Stimulated activated CD4-positive, alpha-beta T cell treated with anti-CD3 and anti-CD28 coated beads, TNF-alpha, amount 100 ng/mL, for 48 hours (primary cell): ENCODE results near the gene HCK.
"Not testable (repeated sequence)": the region's sequence is repeated elsewhere in the genome, so short reads cannot be mapped to it uniquely, and the experiment has no call there.

ENCODE experiments used
- DNase-seq, 3 donors: peaks; one replicate each; pipeline ENCODE4 v3.0.0-alpha.2; 2020; ENCODE audit warnings: low read depth in 3 of 3

The HCK gene

DNA sequence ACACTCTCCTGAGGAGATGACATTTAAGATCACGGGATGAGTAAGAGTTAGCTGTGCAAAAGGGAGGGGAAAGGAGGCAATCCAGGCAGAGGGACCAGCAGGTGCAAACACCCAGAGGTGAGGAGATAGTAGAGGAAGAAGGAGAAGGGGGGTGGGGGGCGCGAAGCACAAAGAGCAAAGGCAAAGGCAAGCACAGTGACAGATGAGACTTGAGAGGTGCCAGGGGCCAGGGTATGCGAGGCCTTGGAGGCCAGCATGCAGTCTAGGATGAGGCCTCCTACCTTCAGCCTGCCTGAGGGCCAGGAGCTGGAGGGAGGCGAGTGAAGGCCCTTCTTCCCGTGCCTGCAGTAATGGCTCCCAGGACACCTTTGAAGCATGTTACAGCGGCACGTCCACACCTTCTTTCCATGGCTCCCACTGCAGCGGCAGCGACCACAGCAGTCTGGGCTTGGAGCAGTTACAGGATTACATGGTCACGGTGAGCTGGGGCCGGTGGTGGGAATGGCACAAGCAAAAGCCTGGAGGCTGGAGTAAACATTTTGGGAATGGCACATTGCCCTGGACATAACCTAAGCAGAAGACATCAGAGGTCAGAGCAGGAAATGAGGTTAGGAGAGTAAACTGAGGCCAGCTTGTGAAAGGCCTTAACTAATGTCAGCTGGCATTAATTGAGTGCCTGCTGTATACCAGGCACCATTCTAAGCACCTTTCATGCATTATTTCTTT lies 23.2 kb upstream of the HCK start:
- DNase-seq, result no peak

DNA sequence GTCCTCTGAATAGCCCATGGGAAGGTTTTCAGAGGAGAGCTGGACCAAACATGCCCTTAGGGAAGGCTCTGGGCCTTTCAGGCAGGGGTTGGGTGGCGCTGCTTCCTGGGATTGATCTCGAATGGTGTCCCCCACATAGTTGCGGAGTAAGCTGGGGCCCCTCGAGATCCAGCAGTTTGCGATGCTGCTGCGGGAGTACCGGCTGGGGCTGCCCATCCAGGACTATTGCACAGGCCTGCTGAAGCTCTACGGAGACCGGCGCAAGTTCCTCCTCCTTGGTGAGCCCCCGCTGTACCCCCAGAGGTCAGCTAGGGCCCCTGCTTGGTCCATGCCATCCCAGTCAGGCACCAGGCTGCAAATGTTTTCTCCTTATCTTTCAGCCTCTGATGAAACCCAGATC lies 22.5 kb upstream of the HCK start:
- DNase-seq, result no peak

DNA sequence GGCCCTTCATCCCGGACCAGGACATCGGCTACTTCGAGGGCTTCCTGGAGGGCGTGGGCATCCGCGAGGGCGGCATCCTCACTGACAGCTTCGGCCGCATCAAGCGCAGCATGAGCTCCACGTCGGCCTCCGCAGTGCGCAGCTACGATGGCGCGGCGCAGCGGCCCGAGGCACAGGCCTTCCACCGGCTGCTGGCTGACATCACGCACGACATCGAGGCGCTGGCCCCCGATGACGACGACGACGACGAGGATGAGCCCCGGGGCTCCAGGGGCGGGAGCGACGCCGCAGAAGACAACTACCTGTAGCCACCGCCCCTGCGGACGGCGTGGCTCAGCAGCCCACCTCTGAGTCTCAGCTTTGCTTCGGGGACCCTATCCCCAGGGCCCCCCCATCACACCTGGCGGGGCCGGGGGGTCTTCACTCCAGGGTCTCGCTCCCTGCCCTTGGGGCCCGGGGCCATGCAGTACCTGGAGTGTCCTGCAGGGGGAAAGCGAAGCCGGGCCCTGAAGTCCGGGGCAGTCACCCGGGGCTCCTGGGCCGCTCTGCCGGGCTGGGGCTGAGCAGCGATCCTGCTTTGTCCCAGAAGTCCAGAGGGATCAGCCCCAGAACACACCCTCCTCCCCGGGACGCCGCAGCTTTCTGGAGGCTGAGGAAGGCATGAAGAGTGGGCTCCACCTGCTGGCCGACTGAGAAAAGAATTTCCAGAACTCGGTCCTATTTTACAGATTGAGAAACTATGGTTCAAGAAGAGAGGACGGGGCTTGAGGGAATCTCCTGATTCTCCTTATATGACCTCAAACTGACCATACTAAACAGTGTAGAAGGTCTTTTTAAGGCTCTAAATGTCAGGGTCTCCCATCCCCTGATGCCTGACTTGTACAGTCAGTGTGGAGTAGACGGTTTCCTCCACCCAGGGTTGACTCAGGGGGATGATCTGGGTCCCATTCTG lies 20.8 kb upstream of the HCK start:
- DNase-seq, result peak; percentile 10 to 55 (median 23)

DNA sequence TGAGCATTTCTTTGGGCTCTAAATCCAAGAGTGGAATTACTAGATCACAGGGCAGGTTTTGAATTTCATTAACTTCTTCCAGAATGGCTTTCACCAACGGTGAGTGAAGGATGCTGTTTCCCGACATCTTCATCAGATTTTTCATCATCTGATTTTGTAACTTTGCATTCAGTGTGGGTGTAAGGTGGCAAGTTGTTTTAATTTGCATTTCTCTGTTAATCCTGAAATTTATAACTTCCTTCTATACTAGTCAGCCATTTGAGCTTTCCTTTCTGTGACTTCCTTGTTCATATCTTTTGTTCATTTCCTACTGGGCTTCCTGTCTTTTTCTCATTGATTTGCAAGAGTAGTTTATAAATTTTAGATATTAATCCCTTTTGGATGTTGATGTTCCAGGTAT lies 18.7 kb upstream of the HCK start:
- no peak for DNase-seq

DNA sequence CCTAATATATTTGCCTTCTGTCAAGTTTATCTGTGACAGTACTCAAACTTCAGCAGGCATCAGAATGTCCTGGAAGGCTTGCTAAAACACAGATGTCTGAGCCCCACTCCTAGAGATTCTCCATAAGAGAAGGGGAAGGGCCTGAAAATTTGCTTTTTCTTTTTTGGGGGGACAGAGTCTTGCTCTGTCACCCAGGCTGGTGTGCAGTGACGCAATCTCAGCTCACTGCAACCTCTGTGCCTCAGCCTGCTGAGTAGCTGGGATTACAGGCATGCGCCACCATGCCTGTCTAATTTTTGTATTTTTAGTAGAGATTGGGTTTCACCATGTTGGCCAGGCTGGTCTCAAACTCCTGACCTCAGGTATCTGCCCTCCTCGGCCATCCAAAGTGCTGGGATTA lies 18.3 kb upstream of the HCK start:
- not testable (repeated sequence) for DNase-seq

DNA sequence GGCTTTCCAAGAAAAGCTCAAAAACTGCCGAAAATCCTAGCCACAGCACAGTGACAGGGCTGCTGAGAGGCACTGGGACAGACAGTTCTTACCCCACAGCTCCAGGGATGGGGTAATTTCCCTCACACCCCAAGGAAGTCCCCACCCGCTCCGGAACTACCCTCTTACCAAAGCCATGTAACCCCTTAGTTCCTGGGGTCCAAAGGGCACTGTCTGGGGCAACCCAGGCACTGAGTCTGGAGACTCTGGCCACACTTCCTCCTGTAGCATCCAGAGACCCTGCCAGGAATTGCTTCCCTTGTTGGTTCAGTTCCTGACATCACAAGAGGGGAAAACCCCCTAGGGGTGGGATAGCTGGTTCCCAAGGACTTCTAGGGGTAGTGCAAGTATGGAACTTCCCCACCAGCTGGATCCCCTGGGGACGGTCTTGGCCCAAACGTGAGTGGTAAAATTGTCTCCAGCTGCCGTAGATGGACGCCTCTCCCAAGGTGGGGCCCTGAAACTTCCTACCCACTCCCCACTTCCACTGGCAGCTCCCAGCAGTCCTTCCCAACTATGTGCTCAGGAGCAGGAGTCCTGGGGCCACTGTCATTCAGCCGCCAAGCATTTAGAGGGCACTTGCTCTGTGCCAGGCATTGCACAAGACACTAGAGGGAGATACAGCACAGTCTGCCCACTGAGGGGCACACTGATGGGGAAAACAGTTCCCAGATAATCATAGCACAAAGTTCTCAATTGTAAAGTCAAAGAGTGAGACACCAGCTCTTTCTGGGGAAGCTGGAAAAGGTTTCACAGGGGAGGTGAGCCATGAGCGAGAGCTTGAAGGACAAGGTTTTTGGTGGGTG lies 17.2 kb upstream of the HCK start:
- DNase-seq, result no peak

DNA sequence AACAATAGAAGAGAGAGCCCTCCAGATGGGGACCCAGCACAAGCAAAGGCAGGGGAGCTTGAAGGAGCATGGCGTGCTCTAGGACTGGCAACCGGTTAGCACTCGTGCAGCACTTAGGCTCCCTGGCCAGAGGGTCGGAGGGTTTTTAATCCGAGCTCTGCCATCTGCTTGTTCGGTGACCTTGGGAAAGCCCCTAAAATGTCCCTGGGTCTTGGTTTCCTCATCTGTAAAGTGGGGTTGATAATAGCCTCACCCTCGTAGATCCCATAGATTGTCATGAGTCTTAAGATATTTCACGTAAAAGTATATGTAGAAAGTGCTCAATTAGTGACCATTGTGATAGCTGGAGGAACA lies 16.6 kb upstream of the HCK start:
- no peak for DNase-seq

DNA sequence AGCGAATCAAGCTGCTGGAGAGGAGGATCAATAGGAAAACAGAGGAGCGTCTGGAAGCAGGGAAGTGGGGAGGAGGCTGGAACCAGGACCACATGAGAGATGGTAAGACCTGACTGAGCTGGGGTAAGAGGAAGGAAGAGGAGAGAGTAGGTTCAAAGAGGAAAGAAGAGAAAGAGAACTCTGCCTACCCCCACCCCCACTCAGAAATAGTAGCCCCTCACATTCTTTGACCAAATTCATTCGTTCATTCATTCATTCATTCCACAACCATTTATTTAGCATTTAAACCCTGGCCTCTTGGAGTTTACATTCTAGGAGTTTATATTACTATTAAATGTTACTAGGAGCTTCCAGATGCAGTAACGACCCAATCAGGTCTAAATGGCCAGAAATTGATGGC lies 15.8 kb upstream of the HCK start:
- no peak for DNase-seq

DNA sequence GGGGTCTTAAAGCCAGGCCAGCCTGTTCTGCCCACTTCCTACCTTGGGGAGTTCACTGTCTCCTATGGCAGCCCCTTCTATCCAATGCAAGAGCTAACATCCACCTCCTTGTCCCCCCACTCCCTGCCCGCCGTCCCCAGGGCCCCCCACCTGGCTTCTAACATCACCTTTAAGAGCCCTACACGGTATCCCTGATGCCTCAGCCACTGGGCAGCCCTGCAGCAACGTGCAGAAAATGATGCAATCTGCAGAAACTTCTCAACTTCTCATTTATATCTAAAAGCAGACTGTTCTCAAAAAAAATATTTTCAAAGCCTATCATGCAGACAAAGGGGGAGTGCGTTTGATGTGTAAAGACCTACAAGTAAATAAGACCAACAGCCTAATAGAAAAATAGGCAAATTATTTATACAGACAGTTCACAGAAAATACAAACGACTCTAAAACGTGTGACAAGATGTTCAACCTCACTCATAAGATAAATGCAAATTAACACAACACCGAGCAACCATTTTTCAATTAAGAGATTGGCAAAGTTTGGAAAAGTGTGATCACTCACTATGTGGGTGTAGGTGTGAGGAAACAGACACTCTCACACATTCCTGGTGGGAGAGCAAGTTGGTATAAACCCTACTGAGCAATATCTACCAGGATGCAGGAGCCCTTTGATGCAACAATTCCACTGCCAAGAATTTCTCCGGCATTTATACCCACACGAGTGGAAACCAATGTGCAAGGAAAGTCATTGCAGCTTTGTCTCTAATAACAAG lies 15.1 kb upstream of the HCK start:
- DNase-seq, result no peak

DNA sequence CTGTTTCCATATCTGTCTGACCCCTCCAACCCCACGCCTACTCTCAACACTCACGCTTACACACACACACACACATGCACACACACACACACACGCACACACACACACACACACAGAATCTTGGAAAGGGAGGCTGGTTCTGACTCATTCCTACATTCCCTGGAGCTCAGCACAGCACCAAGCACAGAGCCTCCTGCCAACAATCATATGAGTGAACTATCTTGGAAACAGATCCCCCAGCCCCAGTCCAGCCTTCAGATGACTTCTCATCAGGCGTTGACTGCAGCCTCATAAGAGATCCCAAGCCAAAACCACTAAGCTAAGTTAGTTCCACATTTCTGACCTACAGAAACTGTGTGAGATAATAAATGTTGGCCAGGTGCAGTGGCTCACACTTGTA lies 14.1 kb upstream of the HCK start:
- DNase-seq, result no peak

DNA sequence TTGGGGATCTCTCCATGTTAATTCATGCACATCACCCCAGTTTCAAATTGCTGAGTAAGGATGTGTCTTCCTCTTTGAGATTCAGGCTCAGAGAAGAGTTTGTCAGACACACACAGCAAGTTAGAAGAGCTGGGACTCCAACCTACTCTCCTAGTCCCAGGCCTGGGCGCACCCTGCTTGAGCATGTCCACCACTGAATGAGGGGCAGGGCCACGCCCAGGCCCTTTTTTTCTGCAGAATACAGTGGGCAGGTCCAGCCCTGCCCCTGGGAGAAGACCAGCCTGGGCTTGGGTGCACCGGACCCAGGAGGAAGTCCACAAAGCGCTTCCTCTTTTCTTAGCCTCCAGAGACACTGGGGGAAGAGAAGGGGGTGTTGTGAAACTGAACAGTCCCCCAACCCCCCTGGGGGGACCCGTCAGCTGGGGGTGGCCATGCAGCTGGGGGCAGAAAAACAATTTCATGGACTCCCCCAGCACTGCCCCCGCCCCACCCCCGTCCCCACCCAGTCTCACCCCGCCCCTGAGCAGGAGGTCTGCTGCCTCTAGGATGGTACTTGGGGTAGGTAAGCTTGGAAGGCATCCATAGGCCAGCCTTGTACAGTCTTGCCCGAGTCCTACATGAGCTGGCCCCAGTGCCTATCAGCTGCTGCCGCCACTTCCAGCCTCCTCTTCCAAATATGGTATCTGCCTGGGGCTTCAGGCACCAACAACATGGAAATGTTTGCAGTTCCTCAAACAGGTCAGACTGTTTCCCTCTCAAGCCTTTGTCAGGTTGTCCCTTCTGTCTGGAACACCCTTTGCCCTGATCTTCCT lies 11.7 kb upstream of the HCK start:
- no peak for DNase-seq

DNA sequence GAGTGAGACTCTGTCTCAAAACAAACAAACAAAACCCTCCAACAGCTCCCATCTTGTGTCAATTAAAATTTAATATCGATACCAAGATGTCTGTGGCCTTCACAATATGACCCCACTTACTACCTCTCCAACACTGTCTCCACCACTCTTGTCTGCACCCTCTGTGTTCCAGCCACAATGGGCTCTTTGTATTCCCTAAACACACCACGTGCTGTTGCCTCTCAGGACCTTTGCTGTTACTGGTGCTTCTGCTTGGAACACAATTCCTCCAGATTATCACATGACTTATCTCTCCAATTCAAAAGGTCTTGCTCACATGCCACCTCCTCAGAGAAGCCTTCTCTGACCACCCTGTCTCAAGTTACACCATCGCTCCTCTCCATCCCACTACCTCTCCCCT lies 6.0 kb upstream of the HCK start:
- DNase-seq, result no peak

DNA sequence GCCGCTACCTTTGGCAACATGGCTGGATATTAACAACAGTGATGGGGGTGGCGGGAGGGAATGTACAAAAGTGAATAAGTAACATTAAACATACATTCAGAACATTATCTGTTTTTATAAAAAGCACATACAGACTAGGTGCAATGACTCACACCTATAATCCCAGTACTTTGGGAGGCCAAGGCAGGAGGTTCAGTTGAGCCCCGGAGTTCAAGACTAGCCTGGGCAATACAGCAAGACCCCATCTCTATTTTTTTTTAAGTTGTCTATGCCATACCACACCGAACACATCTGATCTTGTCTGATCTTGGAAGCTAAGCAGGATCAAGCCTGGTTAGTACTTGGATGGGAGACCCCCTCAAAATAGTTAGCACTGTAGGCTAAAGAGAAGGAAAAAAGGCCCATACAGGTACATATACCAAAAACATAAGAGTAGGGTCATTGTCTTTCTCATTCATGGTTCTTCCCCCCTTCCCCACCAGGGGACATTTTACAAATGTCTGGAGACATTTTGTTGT lies 1.7 kb upstream of the HCK start:
- no peak for DNase-seq

DNA sequence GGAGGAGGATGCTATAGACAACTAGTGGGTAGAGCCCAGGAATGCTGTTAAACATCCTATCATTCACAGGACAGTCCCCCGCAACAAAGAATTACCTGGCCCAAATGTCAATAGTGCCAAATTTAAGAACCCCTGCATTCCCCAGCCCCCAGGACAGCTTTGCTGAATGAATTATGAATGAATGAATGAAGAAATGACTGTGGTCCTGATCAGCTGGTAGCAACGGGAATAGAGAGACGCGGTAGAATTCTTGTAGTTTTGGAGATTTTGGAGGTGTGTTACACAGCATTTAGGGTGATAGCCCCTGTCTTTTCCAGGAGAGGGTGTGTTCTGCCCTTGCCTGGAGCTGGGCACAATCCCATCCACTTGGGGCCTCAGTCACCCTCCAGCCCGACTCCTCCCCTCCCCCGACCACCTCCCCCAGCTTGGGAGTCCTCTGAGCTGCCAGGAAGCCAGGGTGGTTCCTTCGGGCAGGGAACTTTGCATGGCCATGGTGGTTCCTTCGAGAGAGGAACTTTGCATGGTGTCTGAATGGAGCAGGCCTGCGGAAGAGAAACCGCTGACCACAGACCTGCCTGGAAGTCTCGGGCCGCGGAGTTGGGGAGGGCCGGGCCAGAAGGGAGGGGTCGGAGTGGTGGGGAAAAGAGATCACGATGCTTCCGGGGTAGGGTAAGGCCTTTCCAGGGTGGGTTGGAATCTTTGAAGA lies 1.0 kb upstream of the HCK start:
- no peak for DNase-seq

DNA sequence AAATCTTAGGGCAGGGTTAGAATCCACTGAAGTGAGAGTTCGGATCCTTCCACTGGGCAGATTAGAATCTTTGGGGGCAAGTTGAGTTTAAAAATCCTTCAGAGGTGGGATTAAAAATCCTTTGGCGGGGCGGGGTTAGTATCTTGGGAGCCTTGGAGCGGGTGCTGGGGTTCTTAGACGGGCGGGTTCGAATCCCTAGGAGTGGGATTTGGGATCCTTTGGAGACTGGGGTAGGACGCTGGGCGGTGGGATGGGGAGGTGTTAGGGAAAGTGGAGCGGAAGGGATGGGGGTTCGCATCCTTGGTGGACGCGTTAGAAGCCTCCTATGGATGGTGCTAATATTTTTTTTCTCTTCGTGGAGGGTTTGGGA lies 337 bp upstream of the HCK start:
- DNase-seq, result no peak

DNA sequence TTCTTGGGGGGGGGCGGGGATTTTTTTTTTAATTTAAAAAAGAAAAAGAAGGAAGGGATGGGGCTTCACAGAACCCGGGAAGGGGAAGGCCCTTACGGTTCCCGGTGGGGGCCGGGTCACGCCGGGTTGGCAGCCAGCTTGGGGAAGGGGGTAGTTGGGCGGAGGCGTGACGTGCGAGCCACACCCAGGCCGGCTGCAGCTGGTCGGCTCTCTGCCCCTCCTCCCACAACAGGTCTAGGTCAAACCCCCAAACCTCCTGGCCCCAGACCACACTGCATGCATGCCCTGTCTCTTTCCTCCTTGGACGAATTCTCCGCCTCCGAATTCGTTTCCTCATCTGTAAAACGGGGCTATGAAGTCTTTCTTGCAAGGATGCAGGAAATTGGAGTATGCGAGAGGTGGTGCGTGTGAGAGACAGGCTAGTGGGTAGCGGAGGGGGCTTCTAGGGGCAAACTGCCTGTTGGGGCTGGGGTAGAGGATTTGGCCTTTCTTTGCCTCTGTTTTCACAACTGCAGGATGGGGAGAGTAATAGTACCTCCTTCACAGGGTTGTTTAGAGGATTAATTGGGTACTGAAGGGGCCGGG lies 828 bp downstream of the HCK start:
- DNase-seq, result no peak

DNA sequence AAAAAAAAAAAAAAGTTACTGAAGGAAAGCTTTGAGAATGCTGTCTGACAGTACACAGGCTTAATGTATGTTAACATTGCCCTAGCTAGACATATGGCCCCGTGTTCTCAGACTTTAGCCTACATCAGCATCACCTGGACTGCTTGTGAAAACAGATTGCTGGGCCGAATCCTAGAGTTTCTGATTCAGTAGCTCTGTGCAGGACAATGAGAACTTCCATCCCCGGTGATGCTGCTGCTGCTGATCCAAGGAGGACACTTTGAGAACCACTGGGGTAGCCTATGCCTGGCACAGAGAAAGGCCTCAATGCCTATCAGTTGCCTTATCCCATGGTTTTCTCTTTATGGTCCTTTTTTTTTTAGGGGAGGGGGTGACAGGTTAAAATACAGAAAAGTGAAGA lies 1.6 kb downstream of the HCK start:
- DNase-seq, result no peak

DNA sequence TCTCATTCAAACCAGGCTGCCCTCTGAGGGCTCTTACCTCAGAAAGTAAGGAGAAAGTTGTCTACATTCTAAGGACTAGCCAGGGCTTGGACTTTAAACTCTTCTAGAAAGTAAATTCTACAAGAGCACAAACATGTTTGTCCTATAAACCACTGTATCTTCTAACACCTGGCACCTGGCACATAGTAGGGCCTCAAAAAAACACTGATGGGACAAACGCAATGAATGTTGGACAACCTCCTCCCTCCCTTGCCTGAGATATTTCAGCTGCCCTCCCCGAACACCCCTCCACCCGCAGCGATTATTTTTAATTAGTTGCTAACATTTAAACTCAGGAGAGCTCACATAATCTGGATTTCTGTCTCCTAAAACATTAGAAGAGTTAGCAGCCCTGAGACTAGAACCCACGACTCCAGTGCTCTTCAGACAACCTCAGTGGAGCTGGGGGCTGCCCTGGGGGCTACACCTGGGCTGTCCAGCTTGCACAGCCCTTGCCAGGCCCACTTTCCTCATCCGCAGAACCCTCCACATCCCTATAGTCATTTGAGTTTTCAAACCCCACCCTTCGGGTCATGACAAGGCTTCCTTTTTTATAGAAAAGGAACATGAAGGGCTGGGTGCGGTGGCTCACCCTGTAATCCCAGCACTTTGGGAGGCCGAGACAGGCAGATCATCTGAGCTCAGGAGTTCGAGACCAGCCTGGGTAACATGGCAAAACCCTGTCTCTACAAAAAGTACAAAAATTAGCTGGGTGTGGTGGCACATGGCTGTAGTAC lies 4.9 kb downstream of the HCK start:
- DNase-seq, result no peak
